MM.1S (cell line): ENCODE measurements around the gene KAT6B.
A peak's percentile ranks its signal among the peaks of the same experiment; 100 is the strongest.

Source experiments
- DNase-seq: peaks from one replicate; pipeline ENCODE4 v3.0.0-alpha.2; 2015
- H2AFZ ChIP-seq: fragments of 300-600 bp; sonication (generic); 2 replicates; pipeline ENCODE4 v1.6.0; 2016; ENCODE audit warnings: antibody characterized with exemption, low read length
- H3F3A ChIP-seq: fragments of 300-600 bp; sonication (generic); 2 replicates; pipeline ENCODE4 v1.6.1; 2016; ENCODE audit warnings: mild to moderate bottlenecking, antibody characterized with exemption, low read length, moderate library complexity, mixed read lengths; ENCODE audit not compliant: insufficient read depth
- H3K27ac ChIP-seq: fragments of 300-600 bp; sonication (generic); 2 replicates; pipeline ENCODE4 v1.5.1; 2016; ENCODE audit warnings: mild to moderate bottlenecking, low read length
- H3K27me3 ChIP-seq: fragments of 300-600 bp; sonication (generic); replicated peaks from 2 replicates; pipeline ENCODE4 v1.6.0; 2016; ENCODE audit warnings: low read length; ENCODE audit not compliant: insufficient read depth
- H3K36me3 ChIP-seq: fragments of 300-600 bp; sonication (generic); replicated peaks from 2 replicates; pipeline ENCODE4 v1.6.1; 2016; ENCODE audit warnings: mild to moderate bottlenecking, low read length, mixed read lengths; ENCODE audit not compliant: insufficient read depth
- H3K4me1 ChIP-seq: fragments of 300-600 bp; sonication (generic); 2 replicates; pipeline ENCODE4 v1.6.1; 2016; ENCODE audit warnings: low read length, mixed read lengths
- H3K4me2 ChIP-seq: fragments of 300-600 bp; sonication (generic); 2 replicates; pipeline ENCODE4 v1.6.0; 2016; ENCODE audit warnings: low read depth, low read length
- H3K4me3 ChIP-seq: fragments of 300-600 bp; sonication (generic); 2 replicates; pipeline ENCODE4 v1.5.1; 2016; ENCODE audit warnings: low read length, mixed read lengths
- H3K79me2 ChIP-seq: fragments of 300-600 bp; sonication (generic); 2 replicates; pipeline ENCODE4 v1.6.1; 2016; ENCODE audit warnings: mixed run types, low read length, mixed read lengths
- H3K9ac ChIP-seq: fragments of 300-600 bp; sonication (generic); 2 replicates; pipeline ENCODE4 v1.6.1; 2016; ENCODE audit warnings: low read length, mixed read lengths
- H3K9me2 ChIP-seq: fragments of 300-600 bp; sonication (generic); replicated peaks from 2 replicates; pipeline ENCODE4 v1.6.1; 2016; ENCODE audit warnings: mild to moderate bottlenecking, low read length, mixed read lengths; ENCODE audit not compliant: insufficient read depth
- H3K9me3 ChIP-seq: fragments of 300-600 bp; sonication (generic); replicated peaks from 2 replicates; pipeline ENCODE4 v1.6.1; 2016; ENCODE audit warnings: mild to moderate bottlenecking, low read length, mixed read lengths; ENCODE audit not compliant: insufficient read depth
- H4K20me1 ChIP-seq: fragments of 300-600 bp; sonication (generic); 2 replicates; pipeline ENCODE4 v1.6.1; 2016; ENCODE audit warnings: mild to moderate bottlenecking, low read length, moderate library complexity, mixed read lengths; ENCODE audit not compliant: insufficient read depth
- EZH2 ChIP-seq: fragments of 300-600 bp; sonication (generic); optimal IDR thresholded peaks from 2 replicates; pipeline ENCODE3; 2017; ENCODE audit warnings: low read depth, mild to moderate bottlenecking, antibody characterized with exemption, low read length, mixed read lengths
- EZH2phosphoT487 ChIP-seq: fragments of 300-600 bp; sonication (generic); IDR thresholded peaks from 2 replicates; pipeline ENCODE4 v1.6.1; 2018; ENCODE audit warnings: antibody characterized with exemption, low read length
- TF ChIP-seq, protein P1 (sequence below): fragments of 300-600 bp; sonication (generic); IDR thresholded peaks from 2 replicates; pipeline ENCODE4 v1.5.1; 2016; ENCODE audit warnings: antibody characterized with exemption, low read length, mixed read lengths

The KAT6B gene

DNA sequence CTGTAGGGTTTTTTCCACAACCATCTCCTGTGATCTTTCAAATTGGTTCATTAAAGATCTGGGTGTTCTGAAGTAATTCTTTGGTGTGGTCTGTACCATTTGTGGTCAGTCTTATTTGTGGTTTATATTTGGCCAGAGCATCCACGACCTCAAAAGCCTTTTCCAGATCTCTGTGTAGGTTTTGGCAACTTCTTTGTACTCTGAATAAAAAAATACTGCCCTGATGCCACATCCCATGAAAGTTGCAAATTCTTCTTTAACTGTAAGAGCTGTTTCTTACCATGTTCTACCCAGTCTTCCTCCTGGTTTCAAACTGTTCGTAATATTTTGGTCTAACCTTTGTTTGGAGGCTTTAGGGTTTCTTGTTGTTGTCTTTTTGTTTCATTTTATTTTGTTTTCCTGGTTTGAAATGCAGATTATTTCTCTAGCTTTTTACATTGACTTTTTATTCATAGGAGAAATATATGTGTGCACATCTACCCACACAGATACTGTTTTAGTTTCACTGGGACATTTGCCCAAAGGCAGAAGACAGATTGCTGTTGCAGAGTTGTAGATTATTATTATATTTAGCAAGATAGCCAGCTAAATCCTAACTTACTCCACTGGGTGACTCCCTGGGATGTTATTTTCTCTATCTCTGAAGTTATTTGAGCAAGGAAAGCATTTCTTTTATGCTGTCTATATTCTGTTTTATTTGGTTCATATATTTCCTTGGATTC lies 161.8 kb downstream of the KAT6B start:
- Histone ChIP-seq H3K79me2 (no peaks in the 10 kb centered on the region), H3K4me2 (peak overlapping the region; percentile 42), H3K27ac (peak overlapping the region; percentile 11; the same call in 1 of the 2 replicates), H3F3A (no peaks in the 10 kb centered on the region; the same call in 1 of the 2 replicates), H4K20me1 (no peaks in the 10 kb centered on the region), H3K27me3 (no peaks in the 10 kb centered on the region), H3K9me3 (no peaks in the 10 kb centered on the region), H3K36me3 (no peaks in the 10 kb centered on the region), H3K4me3 (peak overlapping the region; percentile 5; the same call in 1 of the 2 replicates), H3K9me2 (no peaks in the 10 kb centered on the region), H3K9ac (no peak overlapping the region), H2AFZ (no peak overlapping the region), H3K4me1 (peaks cover 28% of the 10 kb centered on the region)
- TF ChIP-seq, protein P1, sequence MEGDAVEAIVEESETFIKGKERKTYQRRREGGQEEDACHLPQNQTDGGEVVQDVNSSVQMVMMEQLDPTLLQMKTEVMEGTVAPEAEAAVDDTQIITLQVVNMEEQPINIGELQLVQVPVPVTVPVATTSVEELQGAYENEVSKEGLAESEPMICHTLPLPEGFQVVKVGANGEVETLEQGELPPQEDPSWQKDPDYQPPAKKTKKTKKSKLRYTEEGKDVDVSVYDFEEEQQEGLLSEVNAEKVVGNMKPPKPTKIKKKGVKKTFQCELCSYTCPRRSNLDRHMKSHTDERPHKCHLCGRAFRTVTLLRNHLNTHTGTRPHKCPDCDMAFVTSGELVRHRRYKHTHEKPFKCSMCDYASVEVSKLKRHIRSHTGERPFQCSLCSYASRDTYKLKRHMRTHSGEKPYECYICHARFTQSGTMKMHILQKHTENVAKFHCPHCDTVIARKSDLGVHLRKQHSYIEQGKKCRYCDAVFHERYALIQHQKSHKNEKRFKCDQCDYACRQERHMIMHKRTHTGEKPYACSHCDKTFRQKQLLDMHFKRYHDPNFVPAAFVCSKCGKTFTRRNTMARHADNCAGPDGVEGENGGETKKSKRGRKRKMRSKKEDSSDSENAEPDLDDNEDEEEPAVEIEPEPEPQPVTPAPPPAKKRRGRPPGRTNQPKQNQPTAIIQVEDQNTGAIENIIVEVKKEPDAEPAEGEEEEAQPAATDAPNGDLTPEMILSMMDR: no peak
- TF ChIP-seq EZH2phosphoT487: no peak
- TF ChIP-seq EZH2: no peak
- DNase-seq: peak; percentile 48

DNA sequence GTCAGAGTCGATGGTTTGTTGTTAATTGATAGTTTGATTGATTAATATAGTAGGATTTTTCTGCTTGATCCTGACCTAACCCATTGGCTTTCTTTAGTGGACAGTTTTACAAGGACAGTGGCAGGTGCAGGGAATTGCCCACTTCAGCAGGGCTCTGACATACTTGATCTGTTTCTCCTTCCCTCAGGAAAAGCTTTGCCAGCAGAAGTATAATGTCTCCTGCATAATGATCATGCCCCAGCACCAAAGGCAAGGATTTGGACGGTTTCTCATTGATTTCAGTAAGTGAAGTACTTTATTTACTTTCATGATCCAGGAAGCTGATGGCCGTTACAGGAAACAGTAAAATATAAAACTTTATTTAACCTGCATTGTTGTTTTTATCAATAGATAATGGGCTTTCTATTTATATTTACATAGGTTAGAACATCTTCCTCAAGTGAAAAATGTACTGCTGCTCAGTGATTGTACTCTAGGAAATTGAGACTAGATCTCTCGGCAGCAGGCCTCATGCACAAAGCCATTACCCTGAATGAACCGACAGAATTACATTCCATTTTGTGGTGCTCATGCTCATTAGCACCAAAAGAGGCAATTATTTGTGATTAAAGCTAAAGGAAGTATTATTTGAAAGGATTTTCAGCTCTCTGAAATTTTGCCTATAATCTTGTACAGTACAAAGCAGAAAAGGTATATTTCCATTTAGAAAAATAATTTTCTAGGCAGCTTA lies 162.6 kb downstream of the KAT6B start:
- no peaks in the 10 kb centered on the region for H4K20me1 ChIP-seq
- H2AFZ ChIP-seq: no peak overlapping the region
- no peaks in the 10 kb centered on the region for H3K36me3 ChIP-seq
- no peak overlapping the region for H3K4me3 ChIP-seq
- H3K9me3 ChIP-seq: no peaks in the 10 kb centered on the region
- H3F3A ChIP-seq: no peaks in the 10 kb centered on the region
- peaks cover 24% of the 10 kb centered on the region for H3K4me1 ChIP-seq
- no peaks in the 10 kb centered on the region for H3K27me3 ChIP-seq
- no peak overlapping the region for H3K9ac ChIP-seq
- H3K4me2 ChIP-seq: peak overlapping the region; percentile 42
- H3K9me2 ChIP-seq: no peaks in the 10 kb centered on the region
- no peak for DNase-seq
- H3K79me2 ChIP-seq: no peaks in the 10 kb centered on the region
- TF ChIP-seq EZH2phosphoT487: no peak
- no peak for TF ChIP-seq EZH2
- TF ChIP-seq, protein P1: no peak
- H3K27ac ChIP-seq: no peak overlapping the region

DNA sequence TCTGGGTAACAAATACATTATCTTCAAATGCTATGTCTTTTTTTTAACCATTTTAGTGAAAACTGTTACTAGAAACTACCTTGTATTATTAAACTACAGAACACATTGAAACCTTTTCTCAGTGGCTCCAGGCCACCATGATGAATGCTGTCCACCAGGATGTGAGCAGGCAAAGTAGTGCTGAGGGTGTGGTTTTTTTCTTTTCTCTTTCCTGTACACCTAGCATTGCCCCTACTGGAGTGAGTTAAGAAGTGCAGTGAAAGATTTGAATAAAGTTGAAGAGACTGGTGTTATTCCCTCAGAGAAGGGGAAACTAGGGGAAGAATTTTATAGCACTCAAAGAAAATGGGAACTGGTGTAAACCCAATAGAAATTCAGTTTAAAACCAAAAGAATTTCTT lies 165.0 kb downstream of the KAT6B start:
- Histone ChIP-seq H3K4me1 (peaks cover 36% of the 10 kb centered on the region), H3K4me2 (no peak overlapping the region), H2AFZ (no peak overlapping the region), H3F3A (no peaks in the 10 kb centered on the region), H3K79me2 (no peaks in the 10 kb centered on the region), H3K27me3 (no peaks in the 10 kb centered on the region), H4K20me1 (no peaks in the 10 kb centered on the region), H3K9ac (no peak overlapping the region), H3K27ac (no peak overlapping the region), H3K4me3 (no peak overlapping the region), H3K9me2 (no peaks in the 10 kb centered on the region), H3K36me3 (no peaks in the 10 kb centered on the region), H3K9me3 (no peaks in the 10 kb centered on the region)
- peak; percentile 46 for DNase-seq
- TF ChIP-seq EZH2phosphoT487: no peak
- TF ChIP-seq, protein P1: peak; percentile 33; the same call in 1 of the 2 replicates
